ENCODE data around the gene ZNF519. TPM values are rescaled to one million over a fixed set of nuclear protein-coding genes. Genes with fewer than 3 reads are reported as not detected.

ZNF519 gene
- total and polyA plus RNA-seq, 7 donors = under 0.01 to 46.0 (median 15.7) TPM; not detected in 1

GRCh38 chr18:14106906-14107305 lies 25.3 kb downstream of the ZNF519 start:
- Histone ChIP-seq H3K4me3 (no peak overlapping the region), H3K27ac (no peak overlapping the region), H3K4me1 (no peaks in the 10 kb centered on the region), H3K27me3 (no peaks in the 10 kb centered on the region), H3K36me3 (peaks cover 0 to 10% (median 0%) of the 10 kb centered on the region in 4 donors), H3K9me3 (peaks cover 0 to 23% (median 8%) of the 10 kb centered on the region in 4 donors)
- no peak for DNase-seq
- no peak for TF ChIP-seq EP300 (IDR thresholded peaks at IDR 0.05)
- no peak for TF ChIP-seq POLR2AphosphoS5 (IDR thresholded peaks at IDR 0.05)
- no peak for TF ChIP-seq POLR2A (IDR thresholded peaks at IDR 0.05)
- no peak for TF ChIP-seq CTCF (IDR thresholded peaks at IDR 0.05)
- 64 to 93% methylated on average over 3 of the region's 3 CpGs for WGBS, 2 donors
- intact Hi-C loops (cut with DNase I) = no loop called here

GRCh38 chr18:14104906-14105748 lies 27.1 kb downstream of the ZNF519 start:
- 96 to 97% methylated on average over 5 of the region's 5 CpGs for WGBS, 2 donors
- TF ChIP-seq POLR2AphosphoS5 (IDR thresholded peaks at IDR 0.05) (no peak), CTCF (IDR thresholded peaks at IDR 0.05) (no peak), POLR2A (IDR thresholded peaks at IDR 0.05) (no peak), EP300 (IDR thresholded peaks at IDR 0.05) (no peak)
- intact Hi-C loops (cut with DNase I) = no loop called here

GRCh38 chr18:14104201-14104600 lies 28.0 kb downstream of the ZNF519 start:
- intact Hi-C loops (cut with DNase I) = no loop called here
- peaks cover 0 to 16% (median 1%) of the 10 kb centered on the region in 4 donors for H3K36me3 ChIP-seq

More at GRCh38 chr18:14104906-14105748, 27.1 kb downstream of the ZNF519 start:
- Histone ChIP-seq H3K4me1 (no peaks in the 10 kb centered on the region), H3K27ac (no peak overlapping the region), H3K27me3 (no peaks in the 10 kb centered on the region), H3K36me3 (peaks cover 0 to 16% (median 1%) of the 10 kb centered on the region in 4 donors), H3K4me3 (no peak overlapping the region), H3K9me3 (peaks cover 0 to 23% (median 8%) of the 10 kb centered on the region in 4 donors)
- no peak for DNase-seq

GRCh38 chr18:14100503-14101286 lies 31.5 kb downstream of the ZNF519 start:
- Histone ChIP-seq H3K36me3 (peaks cover 0 to 27% (median 1%) of the 10 kb centered on the region in 4 donors), H3K4me3 (no peak overlapping the region), H3K27ac (no peak overlapping the region), H3K4me1 (no peaks in the 10 kb centered on the region), H3K9me3 (peaks cover 0 to 9% (median 6%) of the 10 kb centered on the region in 4 donors), H3K27me3 (no peaks in the 10 kb centered on the region)
- no peak for DNase-seq
- intact Hi-C loops (cut with DNase I) = no loop called here
- 87 to 88% methylated on average over 4 of the region's 4 CpGs for WGBS, 2 donors
- no peak for TF ChIP-seq POLR2A (IDR thresholded peaks at IDR 0.05)

More at GRCh38 chr18:14104201-14104600, 28.0 kb downstream of the ZNF519 start:
- Histone ChIP-seq H3K4me3 (no peak overlapping the region), H3K27ac (no peak overlapping the region), H3K27me3 (no peaks in the 10 kb centered on the region), H3K9me3 (peaks cover 0 to 23% (median 8%) of the 10 kb centered on the region in 4 donors), H3K4me1 (no peaks in the 10 kb centered on the region)
- no peak for TF ChIP-seq CTCF (IDR thresholded peaks at IDR 0.05)
- no peak for TF ChIP-seq POLR2A (IDR thresholded peaks at IDR 0.05)
- TF ChIP-seq POLR2AphosphoS5 (IDR thresholded peaks at IDR 0.05) = no peak
- TF ChIP-seq EP300 (IDR thresholded peaks at IDR 0.05) = no peak
- WGBS, 2 donors = 96 to 97% methylated on average over 2 of the region's 2 CpGs
- DNase-seq = no peak

- Histone ChIP-seq H3K4me1 (no peaks in the 10 kb centered on the region), H3K36me3 (peaks cover 0 to 17% (median 1%) of the 10 kb centered on the region in 4 donors), H3K27ac (no peak overlapping the region), H3K27me3 (no peaks in the 10 kb centered on the region), H3K9me3 (no peaks in the 10 kb centered on the region), H3K4me3 (no peak overlapping the region)
- intact Hi-C loops (cut with DNase I) = no loop called here
- 85 to 90% methylated on average over 6 of the region's 6 CpGs for WGBS, 2 donors
- no peak for TF ChIP-seq CTCF (IDR thresholded peaks at IDR 0.05)
- no peak for TF ChIP-seq POLR2A (IDR thresholded peaks at IDR 0.05)
- no peak for TF ChIP-seq POLR2AphosphoS5 (IDR thresholded peaks at IDR 0.05)
- no peak for TF ChIP-seq EP300 (IDR thresholded peaks at IDR 0.05)
- DNase-seq = no peak
Observed at GRCh38 chr18:14098428-14098827, 33.8 kb downstream of the ZNF519 start.

All from sigmoid colon (tissue), 7 donors.